Left ventricle myocardium superior (tissue), 1 donor: ENCODE results near the gene MYO5A. TPM values are rescaled to one million over a fixed set of nuclear protein-coding genes. Genes with fewer than 3 reads are reported as not detected.

Source experiments
- ATAC-seq: fragments of 200-7000 bp; cut with Tn5 transposase; one replicate; pipeline ENCODE4 v1.9.1; 2020; ENCODE audit warnings: mild to moderate bottlenecking, moderate library complexity
- DNase-seq: peaks from one replicate; pipeline ENCODE4 v3.0.0-alpha.2; 2020
- intact Hi-C: fragments of 100-400 bp; cut with micrococcal nuclease; formaldehyde crosslinking; loops from one replicate; pipeline ENCODE4 v1.11.0; 2022
- total RNA-seq: library from RNA; stranded (reverse); fragmentation: NEBNext Ultra II Directional; extraction: Animal tissue kit (Norgen Biotek cat#: 25700); gene quantifications from one replicate; pipeline ENCODE4 v1.2.1, GENCODE V29; 2021
- donor health status: DM: no; HTN: yes; CAD: no; lungs with severe emphysema.

MYO5A gene
- total RNA-seq, 1 donor from 2014 or later: 6.7 TPM

- ATAC-seq (peak; percentile 64), DNase-seq (no peak)
- intact Hi-C loops: no loop called here
Observed at GRCh38 chr15:52392008-52392687, 136.5 kb downstream of the MYO5A start.

- no peak for DNase-seq
- intact Hi-C loops: no loop called here
- no peak for ATAC-seq
Observed at GRCh38 chr15:52391069-52391468, 137.6 kb downstream of the MYO5A start.

- intact Hi-C loops: no loop called here
- DNase-seq: no peak
- no peak for ATAC-seq
Observed at GRCh38 chr15:52385670-52386069, 143.0 kb downstream of the MYO5A start.

- ATAC-seq (no peak), DNase-seq (no peak)
- intact Hi-C loops: no loop called here
Observed at GRCh38 chr15:52383100-52383588, 145.5 kb downstream of the MYO5A start.

GRCh38 chr15:52382647-52383046 lies 146.0 kb downstream of the MYO5A start:
- intact Hi-C loops: no loop called here
- no peak for DNase-seq
- ATAC-seq: no peak

GRCh38 chr15:52379395-52380106 lies 149.1 kb downstream of the MYO5A start:
- intact Hi-C loops: no loop called here
- ATAC-seq (no peak), DNase-seq (no peak)

- DNase-seq (no peak), ATAC-seq (no peak)
- intact Hi-C loops: no loop called here
Observed at GRCh38 chr15:52378746-52379394, 149.8 kb downstream of the MYO5A start.

GRCh38 chr15:52370010-52370409 lies 158.7 kb downstream of the MYO5A start:
- ATAC-seq (peak; percentile 32), DNase-seq (no peak)
- intact Hi-C loops: no loop called here

GRCh38 chr15:52369455-52369854 lies 159.2 kb downstream of the MYO5A start:
- intact Hi-C loops: no loop called here
- no peak for DNase-seq

GRCh38 chr15:52369030-52369429 lies 159.7 kb downstream of the MYO5A start:
- DNase-seq (no peak), ATAC-seq (peak; percentile 67)
- intact Hi-C loops: no loop called here

More at GRCh38 chr15:52369455-52369854, 159.2 kb downstream of the MYO5A start:
- ATAC-seq: peak; percentile 82

GRCh38 chr15:52368402-52368801 lies 160.3 kb downstream of the MYO5A start:
- DNase-seq (no peak), ATAC-seq (no peak)
- intact Hi-C loops: no loop called here

- intact Hi-C loops: no loop called here
- no peak for DNase-seq
- ATAC-seq: peak; percentile 94
Observed at GRCh38 chr15:52362497-52362896, 166.2 kb downstream of the MYO5A start.

GRCh38 chr15:52361975-52362494 lies 166.6 kb downstream of the MYO5A start:
- intact Hi-C loops: no loop called here
- DNase-seq (no peak), ATAC-seq (peak; percentile 42)

- ATAC-seq (no peak), DNase-seq (no peak)
- intact Hi-C loops: no loop called here
Observed at GRCh38 chr15:52361494-52361893, 167.2 kb downstream of the MYO5A start.

- intact Hi-C loops: no loop called here
- no peak for ATAC-seq
- no peak for DNase-seq
Observed at GRCh38 chr15:52360229-52361203, 168.2 kb downstream of the MYO5A start.

GRCh38 chr15:52359722-52360121 lies 169.0 kb downstream of the MYO5A start:
- intact Hi-C loops: no loop called here
- no peak for DNase-seq
- no peak for ATAC-seq

GRCh38 chr15:52357949-52358348 lies 170.7 kb downstream of the MYO5A start:
- ATAC-seq: no peak
- DNase-seq: no peak
- intact Hi-C loops: no loop called here

GRCh38 chr15:52352086-52352485 lies 176.6 kb downstream of the MYO5A start:
- intact Hi-C loops: no loop called here
- no peak for ATAC-seq
- DNase-seq: no peak
